Measurements from ENCODE around the gene DRC7.

DRC7 gene, protein sequence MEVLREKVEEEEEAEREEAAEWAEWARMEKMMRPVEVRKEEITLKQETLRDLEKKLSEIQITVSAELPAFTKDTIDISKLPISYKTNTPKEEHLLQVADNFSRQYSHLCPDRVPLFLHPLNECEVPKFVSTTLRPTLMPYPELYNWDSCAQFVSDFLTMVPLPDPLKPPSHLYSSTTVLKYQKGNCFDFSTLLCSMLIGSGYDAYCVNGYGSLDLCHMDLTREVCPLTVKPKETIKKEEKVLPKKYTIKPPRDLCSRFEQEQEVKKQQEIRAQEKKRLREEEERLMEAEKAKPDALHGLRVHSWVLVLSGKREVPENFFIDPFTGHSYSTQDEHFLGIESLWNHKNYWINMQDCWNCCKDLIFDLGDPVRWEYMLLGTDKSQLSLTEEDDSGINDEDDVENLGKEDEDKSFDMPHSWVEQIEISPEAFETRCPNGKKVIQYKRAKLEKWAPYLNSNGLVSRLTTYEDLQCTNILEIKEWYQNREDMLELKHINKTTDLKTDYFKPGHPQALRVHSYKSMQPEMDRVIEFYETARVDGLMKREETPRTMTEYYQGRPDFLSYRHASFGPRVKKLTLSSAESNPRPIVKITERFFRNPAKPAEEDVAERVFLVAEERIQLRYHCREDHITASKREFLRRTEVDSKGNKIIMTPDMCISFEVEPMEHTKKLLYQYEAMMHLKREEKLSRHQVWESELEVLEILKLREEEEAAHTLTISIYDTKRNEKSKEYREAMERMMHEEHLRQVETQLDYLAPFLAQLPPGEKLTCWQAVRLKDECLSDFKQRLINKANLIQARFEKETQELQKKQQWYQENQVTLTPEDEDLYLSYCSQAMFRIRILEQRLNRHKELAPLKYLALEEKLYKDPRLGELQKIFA

GRCh38 chr16:57694725-57695679 lies at the start of gene DRC7:
Gene DRC7 (plus strand): TSS chr16:57694806. CDS start chr16:57697950, 3,144 bp downstream.
- DNase-seq: peak; percentile 92

DNA sequence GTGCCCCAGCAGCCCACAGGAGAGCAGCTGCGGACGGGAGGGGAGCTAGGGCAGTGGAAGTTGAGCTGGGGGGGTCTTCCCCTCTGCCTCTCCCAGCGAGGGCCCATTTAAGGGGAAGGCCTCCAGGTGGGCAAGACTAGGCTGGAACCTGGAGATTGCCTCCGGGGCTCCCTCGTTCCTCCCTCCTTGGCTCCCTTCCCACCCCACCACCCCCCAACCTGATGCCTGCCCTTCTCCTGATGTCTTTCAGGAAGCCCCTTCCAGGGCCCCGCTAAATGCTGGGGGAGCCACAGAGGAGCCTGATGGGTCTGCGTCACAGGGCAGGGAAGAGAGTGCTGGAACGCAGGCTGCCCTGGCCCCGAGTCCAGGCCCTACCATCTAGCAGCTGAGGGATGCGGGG lies 49.4 kb upstream of the DRC7 start:
- no peak for DNase-seq

DNA sequence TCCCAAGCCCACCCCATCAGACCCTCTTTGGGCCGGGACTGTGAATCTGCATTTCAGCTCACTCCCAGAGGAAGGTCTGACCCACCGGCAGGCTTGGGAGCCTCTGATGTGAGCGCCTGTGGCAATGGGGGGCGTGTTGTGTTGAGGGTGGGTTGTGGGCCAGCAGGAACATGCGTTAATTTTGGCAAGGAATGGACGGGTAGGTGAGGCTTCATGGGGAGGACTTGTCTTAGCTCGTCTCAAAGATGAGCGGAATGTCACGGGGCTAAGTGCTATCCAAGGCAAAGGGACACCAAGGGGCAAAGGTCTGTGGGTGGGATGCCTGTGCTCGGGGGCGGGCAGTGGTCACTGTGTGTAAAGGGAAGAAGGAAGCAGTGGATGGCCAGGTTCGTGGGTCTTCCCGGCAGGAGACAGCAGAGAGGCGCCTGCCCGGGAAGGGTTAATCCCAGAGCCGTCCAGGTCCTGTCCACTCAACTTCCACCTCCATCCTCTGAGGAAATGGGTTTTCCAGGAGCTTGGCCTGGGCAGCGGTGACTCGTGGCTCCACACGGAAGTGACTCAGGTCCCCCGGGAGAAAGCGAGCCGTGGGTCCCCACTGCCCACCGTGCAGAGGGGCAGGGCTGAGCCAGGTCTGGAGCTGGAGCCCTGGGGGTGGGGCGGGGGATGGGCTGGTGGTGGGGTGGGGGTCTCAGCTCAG lies 48.8 kb upstream of the DRC7 start:
- DNase-seq: no peak

GRCh38 chr16:57646388-57647039 lies 48.1 kb upstream of the DRC7 start:
- no peak for DNase-seq

GRCh38 chr16:57647136-57647875 lies 47.3 kb upstream of the DRC7 start:
- peak; percentile 83 for DNase-seq

DNA sequence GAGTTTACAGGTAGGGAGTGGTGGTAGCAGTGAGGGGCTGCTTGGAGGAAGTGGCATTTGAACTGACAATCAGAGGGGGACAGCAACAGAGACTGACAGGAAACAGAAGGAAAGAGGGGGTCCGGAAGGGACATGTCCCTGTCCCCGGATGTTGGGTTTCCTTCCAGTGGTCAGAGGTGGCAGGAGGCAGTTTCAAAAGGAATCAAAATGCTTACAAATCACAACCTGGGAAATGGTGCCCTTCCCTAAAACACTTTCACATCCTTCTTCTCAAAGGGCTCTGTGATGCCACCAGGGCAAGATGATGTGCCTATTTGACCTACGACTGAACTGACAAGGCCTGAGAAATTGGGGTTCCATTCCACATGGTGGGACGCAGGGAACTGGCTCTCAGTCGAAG lies 46.5 kb upstream of the DRC7 start:
- no peak for DNase-seq

DNA sequence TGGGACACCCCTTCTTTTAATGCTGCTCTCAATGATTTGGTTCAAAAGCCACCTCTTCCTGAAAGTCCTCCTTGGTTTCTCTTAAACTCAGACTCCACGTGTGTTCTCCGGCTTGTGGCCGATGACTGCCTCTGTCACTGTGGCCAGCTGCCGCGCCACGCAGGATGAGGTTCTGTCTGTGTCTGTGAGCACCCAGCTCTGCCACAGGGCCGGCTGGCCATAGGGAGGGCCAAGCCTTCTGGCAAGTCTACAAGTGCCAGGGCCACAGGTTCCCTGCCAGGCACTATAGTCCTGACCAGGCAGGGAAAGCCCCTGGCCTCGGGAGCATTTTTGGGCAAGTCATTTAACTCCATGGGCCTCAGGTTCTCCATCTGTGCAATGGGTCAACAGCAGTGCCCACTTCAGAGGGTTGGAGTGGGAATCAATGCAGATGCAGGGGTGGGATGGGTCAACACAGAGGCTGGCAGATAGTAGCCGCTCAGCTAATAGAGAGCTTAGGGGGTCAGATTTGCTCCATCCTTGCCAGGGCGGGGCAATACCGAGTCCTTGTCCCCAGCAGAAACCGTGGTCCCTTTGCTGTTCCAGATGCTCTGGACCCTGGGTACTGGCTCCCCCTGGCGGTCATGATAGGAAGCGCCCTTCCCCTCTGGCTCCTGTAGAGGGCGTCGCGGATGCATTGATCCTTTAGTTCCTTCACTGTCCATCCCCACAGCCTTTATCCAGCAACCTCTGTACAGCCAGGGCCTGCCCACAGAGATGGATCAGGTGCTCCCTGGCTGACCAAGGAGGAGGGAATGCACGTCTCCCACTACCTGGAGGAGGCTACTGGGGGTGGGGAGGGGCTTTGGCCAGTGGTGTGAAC lies 45.8 kb upstream of the DRC7 start:
- DNase-seq: peak; percentile 95

- no peak for DNase-seq
Measured at GRCh38 chr16:57649443-57649751, 45.2 kb upstream of the DRC7 start.

DNA sequence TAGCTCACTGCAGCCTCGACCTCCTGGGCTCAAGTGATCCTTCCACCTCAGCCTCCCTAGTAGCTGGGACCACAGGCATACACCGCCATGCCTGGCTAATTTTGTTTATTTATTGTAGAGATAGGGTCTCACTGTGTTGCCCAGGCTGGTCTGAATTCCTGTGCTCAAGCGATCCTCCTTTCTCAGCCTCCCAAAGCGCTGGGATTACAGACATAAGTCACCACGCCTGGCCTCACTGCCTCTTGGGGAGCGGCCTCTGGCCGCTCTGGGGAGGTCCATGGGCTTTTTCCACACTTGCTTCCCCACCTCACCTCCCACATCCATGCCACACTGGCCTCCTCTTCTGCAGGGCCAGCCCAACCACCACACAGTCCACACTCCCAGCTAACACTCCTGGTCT lies 44.8 kb upstream of the DRC7 start:
- no peak for DNase-seq

DNA sequence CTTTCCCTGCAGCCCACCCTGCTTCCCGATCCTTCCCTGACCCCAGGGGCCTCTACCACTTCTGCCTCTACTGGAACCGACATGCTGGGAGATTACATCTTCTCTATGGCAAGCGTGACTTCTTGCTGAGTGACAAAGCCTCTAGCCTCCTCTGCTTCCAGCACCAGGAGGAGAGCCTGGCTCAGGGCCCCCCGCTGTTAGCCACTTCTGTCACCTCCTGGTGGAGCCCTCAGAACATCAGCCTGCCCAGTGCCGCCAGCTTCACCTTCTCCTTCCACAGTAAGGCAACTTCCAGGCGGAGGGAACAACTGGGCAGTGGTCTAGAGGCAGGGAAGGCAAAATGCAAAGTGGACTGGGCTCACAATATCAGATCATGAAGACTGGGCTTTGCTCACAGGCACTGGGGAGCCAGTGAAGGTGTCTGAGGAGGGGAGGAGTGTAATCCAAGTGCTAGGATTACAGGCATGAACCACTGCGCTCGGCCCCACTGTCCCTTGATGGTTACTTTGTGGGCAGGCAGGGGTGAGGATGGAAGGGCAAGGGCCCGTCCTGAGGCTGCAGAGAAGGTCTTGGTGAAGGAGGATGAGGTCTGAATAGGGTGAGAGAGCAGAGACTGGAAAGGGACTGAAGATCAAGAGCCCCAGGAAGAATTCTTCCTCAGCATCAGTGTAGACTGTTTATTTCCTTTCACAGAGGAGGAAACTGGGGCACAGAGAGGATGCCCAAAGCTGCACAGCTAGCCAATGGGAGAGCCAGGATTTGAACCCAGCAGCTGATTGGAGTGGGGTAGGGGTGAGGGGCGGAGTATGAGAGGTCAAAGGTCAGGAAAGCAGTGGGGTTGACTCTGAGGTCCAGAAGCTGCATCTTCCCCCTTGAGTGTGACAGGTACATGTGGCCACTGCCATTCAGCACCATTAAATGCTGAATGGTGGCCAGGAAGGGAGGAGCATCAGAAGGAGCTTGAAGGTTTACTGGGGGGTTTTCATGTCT lies 43.0 kb upstream of the DRC7 start:
- DNase-seq: no peak

- DNase-seq: no peak
Measured at GRCh38 chr16:57652695-57653471, 41.7 kb upstream of the DRC7 start.

GRCh38 chr16:57653936-57654335 lies 40.7 kb upstream of the DRC7 start:
- no peak for DNase-seq

- no peak for DNase-seq
Measured at GRCh38 chr16:57656342-57656955, 38.2 kb upstream of the DRC7 start.

DNA sequence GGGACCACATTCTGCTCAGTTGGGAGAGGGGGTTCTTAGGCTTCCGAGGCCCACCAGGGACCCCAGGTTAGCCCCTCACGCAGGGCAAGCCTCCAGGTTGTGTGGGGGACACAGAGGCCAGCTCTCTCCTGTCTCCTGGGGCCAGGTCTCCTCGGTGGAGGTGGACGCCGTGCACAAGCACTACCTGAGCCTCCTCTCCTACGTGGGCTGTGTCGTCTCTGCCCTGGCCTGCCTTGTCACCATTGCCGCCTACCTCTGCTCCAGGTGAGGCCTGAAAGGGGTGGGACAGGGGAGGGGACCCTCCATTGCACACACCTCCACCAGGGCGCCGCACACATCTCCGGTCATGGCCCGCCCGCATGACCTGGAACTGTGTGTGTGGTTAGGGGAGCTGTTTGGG lies 37.4 kb upstream of the DRC7 start:
- no peak for DNase-seq

- DNase-seq: no peak
Measured at GRCh38 chr16:57658130-57658877, 36.3 kb upstream of the DRC7 start.

DNA sequence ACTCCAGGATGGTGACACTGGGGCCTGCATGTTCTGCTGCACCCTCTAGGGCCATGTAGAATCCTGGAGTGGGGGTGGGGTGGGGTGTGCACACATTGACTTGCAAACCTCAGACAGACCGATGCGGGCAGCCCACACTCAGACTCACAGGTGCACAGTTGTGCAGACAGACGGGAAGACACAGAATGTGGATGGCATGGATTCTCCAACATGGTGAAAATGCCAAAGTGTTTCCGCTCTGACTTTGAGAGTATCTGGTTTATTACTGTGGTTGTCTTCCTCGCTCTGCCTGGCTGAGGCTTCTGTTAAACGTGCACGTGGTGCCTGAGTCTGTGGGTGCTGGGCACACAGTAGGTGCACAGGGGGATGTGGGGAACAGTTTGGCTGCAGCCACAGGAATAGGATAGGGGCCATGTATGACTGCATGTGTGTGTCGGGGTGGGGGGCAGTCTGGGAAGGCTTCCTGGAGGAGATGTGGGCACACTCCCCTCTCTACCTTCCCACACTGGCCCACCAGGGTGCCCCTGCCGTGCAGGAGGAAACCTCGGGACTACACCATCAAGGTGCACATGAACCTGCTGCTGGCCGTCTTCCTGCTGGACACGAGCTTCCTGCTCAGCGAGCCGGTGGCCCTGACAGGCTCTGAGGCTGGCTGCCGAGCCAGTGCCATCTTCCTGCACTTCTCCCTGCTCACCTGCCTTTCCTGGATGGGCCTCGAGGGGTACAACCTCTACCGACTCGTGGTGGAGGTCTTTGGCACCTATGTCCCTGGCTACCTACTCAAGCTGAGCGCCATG lies 35.5 kb upstream of the DRC7 start:
- DNase-seq: no peak

All from 8988T (cell line).